Right ventricle myocardium superior (tissue), 1 donor: ENCODE results near the gene STARD7. TPM values are rescaled to one million over a fixed set of nuclear protein-coding genes. Genes with fewer than 3 reads are reported as not detected.

Source experiments
- total RNA-seq: library from RNA; stranded (reverse); fragmentation: NEBNext Ultra II Directional; extraction: Animal tissue kit (Norgen Biotek cat#: 25700); gene quantifications from one replicate; pipeline ENCODE4 v1.2.1, GENCODE V29; 2021
- donor health status: DM: no; HTN: yes; CAD: no; lungs with severe emphysema.

The STARD7 gene
- total RNA-seq, 1 donor from 2014 or later: 179 TPM

Other genes starting within 250 kb of the STARD7 start
- gene ANKRD36C, start 217.0 kb downstream of the STARD7 start, total RNA-seq: 4.9 TPM
- 6.4 TPM for gene GPAT2, start 173.9 kb downstream of the STARD7 start, total RNA-seq
- 6.4 TPM for gene ADRA2B, start 92.3 kb downstream of the STARD7 start, total RNA-seq
- not detected for gene ASTL, start 70.3 kb downstream of the STARD7 start, total RNA-seq
- gene DUSP2, start 63.4 kb downstream of the STARD7 start, total RNA-seq: 1.5 TPM
- 67.3 TPM for gene TMEM127, start 57.2 kb upstream of the STARD7 start, total RNA-seq
- 62.3 TPM for gene CIAO1, start 57.4 kb upstream of the STARD7 start, total RNA-seq
- 50.1 TPM for gene SNRNP200, start 96.7 kb upstream of the STARD7 start, total RNA-seq
- gene ITPRIPL1, start 116.5 kb upstream of the STARD7 start, total RNA-seq: 1.0 TPM
- gene NCAPH, start 126.9 kb upstream of the STARD7 start, total RNA-seq: 0.70 TPM